ENCODE results near the gene PTPRG.

- TF ChIP-seq CTCF (conservative IDR thresholded peaks at IDR 0.05 in 1 of 2, IDR thresholded peaks at IDR 0.05 in 1 of 2; ENCODE audit: low read depth in 1 of 2, low read length in 2 of 2) (no peak), EZH2 (IDR thresholded peaks at IDR 0.05; ENCODE audit: low read length, missing control alignments) (no peak)
These were observed 44.3 kb downstream of the PTPRG start for GRCh38 chr3:61605589-61606175.
